HCEC 1CT (cell line): ENCODE measurements around the gene LASP1NB.
A peak's percentile ranks its signal among the peaks of the same experiment; 100 is the strongest.

Experiments
- DNase-seq: peaks from one replicate; pipeline ENCODE4 v3.0.0-alpha.2; 2017

The LASP1NB gene

DNA sequence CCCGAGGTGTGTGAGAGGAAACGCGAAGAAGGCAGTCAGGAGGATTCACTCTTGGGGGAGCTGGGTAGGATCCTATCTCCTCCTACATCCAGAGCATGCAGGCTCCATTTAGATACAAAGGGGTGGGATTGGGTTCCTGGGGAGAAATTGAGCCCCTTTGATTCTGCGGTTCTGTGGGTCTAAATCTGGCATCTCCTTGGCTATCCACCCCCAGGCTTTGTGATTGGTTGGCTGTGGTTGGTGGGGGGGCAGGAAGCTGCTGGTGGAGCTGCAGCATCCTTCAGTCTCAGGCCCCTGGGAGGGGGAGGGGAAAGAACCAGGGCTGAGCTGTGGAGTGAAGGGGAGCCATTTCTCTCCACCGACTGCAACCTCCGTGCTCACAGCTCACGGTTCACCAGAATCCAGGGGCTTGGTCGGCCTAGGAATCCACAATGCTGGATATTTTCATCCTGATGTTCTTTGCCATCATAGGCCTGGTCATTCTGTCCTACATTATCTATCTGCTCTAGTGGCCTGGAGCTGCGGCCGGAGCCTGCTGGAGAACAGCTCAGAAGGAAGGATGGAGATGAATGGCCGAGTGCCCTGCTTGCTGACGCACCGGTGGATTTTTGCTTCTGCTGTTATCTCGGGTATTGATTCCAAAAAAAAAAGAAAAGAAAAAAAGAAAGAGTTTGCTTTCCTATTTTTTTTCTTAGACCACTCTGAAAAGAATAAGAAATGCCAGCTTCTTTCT, at the start of gene LASP1NB:
LASP1NB (plus strand) TSS at position 352 of the 733 bp plus-strand sequence.
- no peak for DNase-seq

DNA sequence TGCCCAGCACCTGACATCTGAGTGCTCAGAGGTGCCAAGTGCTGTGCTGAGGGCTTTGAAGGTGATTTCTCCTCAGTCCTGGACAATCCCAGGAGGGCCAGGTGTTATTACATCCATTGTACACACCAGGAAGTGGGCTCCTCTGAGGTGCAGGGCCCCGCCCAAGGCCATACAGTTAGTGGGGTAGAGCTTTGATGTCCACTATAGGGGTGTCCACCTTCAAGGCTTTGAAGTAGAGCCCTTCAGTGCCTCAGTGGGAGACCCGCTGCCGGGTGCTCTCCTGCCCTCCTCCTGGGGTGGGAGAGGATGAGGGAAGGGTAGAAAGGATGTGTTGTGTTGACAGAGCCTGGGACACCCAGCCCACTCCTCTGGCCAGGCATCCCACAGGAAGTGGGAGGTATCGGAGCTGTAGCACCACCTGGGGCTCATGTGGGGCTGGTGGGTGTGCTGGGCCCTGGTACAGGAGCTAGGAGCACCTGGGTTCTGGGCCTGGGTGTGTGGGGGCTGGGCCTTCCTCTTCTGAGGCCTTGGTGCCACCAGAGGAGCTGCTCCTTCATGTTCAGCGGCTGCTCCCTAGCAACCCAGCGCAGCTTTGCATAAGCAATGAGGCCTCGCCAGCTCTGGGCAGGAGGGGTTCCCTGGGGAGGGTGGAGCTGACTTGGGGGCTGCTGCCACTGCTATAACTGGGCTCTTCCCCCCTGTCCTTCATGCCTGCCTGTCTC, 48.1 kb upstream of the LASP1NB start:
- DNase-seq: no peak

DNA sequence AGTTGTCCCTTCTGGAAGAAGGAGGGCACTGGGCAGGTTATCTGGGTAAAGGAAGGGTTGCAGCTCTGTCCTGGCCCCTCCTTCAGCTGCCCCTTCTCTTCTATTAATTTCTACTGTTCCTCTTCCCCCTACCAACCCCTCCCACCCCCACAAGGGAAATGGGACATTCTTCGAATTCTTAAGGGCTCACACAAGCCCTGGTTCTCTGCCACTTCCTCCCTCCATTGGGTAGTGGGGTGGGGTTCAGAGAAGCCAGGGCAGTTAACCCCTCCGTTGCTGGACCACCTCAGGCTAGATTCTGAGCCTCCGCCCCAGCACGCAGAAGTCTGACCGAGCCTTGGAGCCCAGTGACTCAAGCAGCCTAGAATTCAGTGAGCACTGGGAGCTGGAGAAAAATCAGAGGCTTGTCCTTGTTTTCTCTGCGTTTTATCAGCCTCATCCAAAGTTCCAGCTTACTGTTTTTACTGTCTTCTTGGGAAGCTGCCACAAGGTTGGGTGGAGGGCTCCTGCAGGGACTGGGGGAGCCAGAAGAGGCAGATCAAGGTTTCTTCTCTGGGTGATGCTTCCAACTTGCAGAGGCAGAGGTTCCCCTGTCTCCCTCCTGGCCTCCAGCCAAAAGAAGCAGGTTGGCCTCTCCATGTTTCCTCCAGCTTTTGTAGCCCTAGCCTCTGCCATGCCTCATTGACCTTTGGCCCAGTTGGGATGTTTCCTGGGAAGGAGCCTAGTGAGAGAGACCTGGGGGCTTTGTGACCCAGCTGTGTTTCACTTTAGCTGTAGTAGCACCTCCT, 45.3 kb upstream of the LASP1NB start:
- DNase-seq: peak; percentile 73

DNA sequence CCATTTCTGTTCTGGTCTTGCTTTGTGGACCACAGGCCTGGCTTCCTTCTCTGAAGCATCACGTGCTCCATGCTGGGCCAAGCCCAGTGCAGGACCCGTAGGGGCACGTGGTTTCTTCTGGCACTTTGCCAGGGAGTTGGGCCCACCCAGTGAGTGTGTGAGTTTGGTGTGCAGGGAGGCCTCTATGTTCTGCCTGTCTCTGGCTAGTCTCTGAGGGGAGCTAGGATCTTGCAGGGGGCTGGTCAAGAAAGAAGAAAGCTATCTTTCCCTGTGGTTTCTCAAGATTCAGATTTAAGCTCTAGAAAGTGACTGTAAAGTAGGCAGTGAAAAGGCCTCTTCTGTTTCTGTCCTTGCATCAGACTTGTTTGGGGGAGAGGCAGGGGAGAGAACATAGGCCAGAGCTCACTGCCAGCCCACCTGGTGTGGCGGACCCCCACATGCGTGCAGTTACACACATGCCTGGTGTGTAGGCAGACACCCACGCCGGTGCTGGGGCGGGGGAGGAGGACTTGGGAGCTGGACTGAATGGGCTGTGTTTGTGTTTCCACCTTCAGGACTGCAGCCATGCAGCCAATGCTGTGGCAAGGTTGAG, 43.7 kb upstream of the LASP1NB start:
- DNase-seq: no peak

DNA sequence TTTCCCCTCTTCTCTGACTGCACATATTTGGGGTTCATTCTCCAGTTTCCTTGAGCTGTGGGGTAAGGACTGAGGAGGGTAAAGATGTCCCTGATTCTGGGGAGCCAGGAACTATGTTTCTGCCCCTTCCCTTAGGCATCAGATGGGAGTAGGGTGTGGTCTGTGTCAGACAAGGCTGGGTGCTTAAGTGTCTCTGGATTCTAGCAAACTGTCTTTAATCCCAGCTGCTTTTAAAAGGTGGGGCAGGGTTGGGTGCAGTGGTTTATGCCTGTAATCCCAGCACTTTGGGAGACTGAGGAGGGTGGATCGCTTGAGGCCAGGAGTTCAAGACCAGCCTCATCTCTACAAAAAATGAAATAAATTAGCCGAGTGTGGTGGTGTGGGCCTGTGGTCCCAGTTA, 42.5 kb upstream of the LASP1NB start:
- DNase-seq: no peak

DNA sequence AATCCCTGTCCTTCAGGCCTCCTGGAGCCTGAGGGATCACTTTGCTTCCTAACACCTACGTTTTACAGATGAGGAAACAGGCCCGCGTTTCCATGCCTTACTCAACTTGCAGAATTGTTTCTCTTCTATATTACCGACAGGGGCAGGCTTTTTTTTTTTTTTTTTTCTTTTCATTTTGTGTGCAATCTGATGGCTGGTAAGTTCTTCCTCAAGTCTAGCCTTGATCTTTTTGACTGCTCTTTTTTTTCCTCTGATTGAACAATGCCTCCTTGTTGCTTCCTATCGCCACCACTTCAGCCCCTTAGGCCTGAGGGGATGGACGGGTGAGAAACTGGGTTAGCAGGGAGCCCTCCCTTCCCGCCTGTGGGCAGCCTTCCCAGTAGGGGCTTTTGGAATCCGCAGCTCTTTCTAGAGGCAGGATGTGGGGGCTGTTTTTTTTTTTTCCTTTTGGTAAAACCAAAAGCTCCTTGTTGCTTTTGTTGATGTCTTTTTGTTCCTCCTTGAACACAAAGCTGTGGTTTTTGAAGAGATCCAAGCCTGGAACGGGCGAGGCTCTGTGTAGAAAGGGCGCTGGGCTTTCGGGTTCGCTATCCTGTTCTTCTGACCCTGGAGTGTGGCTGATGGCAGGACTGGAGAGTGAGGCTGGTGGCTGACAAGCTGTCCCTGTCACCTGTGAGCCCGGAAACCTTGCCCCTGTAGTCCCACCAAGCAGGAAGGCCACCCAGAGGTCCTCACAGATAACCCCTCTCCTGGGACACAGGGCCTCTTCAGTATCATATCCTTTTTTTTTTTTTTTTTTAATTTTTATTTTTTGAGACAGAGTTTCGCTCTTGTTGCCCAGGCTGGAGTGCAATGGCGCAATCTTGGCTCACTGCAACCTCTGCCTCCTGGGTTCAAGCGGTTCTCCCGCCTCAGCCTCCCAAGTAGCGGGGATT, 41.6 kb upstream of the LASP1NB start:
- DNase-seq: no peak

DNA sequence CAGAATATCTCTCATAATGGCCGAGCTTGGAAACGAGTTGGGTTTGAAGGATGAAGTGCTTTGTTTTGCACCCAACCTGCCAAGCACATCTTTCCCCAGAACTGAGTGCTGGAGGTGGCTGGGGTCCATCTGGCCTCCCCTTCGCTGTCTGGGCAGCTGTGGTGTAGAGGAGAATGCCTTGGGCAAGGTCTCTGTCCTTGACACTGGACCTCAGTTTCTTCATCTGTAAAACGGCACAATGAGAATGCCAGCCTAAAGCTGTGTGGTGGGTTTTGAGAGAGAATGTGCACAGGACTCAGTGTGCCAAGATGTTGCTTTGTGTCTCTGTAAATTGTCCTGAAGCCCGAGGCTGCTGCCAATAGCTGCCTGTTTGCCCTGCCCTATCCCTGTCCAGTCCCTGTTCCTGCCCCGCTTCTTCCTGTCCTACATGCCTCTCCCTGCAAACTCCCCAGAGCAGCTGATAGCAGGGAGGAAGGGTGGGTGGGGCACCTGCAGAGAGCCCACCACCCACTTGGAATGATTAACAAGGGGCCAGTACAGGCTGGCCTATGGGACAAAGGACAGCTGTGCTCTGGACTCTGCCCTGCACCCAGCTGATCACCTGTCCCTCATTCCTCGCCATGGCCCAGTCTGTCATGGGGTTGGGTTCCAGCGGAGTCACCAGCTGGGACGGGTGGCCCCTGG, 40.2 kb upstream of the LASP1NB start:
- DNase-seq: no peak

- DNase-seq: no peak
Observed at GRCh38 chr17:38885728-38886642, 39.4 kb upstream of the LASP1NB start.

- DNase-seq: no peak
Observed at GRCh38 chr17:38886643-38887010, 38.8 kb upstream of the LASP1NB start.

DNA sequence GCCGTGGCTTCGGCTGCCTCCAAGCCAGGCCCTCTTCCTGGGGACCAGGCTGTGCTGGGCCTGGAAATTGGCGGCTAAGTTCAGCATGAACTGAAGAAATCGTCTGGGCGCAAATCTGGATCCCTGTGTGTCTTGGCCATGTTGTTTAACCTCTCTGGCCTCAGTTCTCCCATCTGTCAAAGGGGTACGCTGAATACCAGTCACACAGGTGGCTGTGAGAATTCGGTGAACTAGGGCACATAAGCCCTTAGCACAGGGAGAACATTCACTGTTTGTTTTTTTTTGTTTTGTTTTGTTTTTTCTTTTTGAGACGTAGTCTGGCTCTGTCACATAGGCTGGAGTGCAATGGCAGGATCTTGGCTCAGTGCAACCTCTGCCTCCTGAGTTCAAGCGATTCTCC, 36.6 kb upstream of the LASP1NB start:
- DNase-seq: no peak

DNA sequence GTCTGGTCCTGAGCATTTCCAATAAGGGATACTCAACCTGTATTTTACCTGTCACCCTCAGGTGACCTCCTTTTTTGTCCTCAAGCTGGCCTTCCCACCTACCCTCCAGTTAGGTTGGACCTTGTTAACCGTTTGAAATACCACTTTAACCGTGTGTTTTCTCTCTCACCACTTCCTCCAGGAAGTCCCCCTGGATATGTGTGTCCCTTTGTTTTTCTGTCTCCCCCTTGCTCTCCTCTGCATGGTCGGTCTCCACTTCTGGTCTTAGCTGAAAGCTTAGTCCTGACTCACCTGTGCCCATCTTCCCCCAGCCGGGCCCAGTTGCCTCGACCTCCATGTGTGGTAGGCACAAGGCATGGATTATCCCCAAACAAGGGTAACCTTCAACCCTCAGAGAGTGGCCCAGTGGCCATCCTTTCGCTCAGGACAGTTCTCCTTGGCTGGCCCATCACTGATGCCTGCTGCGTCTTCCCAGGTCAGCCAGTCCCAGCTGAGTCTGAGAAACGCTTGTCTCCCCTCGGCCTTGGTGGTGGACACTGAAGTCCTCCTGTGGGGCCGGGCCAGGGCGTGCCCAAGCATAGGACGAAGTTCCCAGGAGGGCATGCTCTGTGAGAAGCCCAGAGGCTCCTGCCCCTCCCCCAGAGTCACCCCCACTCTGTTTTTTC, 35.5 kb upstream of the LASP1NB start:
- no peak for DNase-seq

GRCh38 chr17:38890410-38890746, 35.0 kb upstream of the LASP1NB start:
- DNase-seq: no peak

DNA sequence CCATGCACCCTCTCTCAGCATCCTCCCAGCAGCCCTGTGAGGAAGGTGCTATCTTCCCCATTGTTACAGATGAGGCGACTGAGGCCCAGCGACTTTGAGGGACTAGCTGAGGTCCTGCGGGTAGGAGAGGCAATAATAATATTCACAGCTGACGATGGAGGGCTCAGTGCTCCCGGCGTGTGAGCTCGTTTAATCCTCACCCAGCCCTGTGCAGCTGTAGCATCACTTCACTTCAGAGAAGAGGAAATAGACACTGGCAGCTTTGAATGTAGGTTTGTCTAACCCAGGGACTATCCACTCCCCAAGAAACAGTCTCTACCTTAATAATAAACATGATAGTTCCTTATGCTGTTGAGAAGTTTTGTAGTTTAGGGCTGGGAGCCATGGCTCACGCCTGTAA, 34.0 kb upstream of the LASP1NB start:
- DNase-seq: no peak

- DNase-seq: no peak
Observed at GRCh38 chr17:38892083-38892482, 33.3 kb upstream of the LASP1NB start.

GRCh38 chr17:38892620-38893019, 32.8 kb upstream of the LASP1NB start:
- DNase-seq: no peak

DNA sequence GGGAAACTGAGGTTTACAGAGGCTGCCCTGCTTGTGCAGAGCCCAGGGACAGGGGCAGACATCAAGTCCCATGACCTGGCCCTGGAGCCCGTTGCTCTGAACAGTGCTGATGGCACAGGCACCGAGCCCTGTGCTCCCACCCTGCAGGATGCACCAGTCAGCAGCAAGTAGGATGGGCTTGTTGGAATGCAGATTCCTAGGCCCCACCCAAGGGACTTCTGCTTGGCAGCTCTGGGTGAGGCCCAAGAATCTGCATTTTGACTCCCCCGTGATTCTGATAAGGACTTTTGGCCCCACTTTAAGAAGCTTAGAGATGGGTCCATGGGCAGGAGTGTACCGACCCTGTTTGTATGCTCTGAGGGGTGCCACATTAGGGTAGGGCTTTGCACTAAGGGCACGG, 32.3 kb upstream of the LASP1NB start:
- no peak for DNase-seq

- DNase-seq: no peak
Observed at GRCh38 chr17:38893607-38894006, 31.8 kb upstream of the LASP1NB start.

GRCh38 chr17:38894276-38894675, 31.1 kb upstream of the LASP1NB start:
- no peak for DNase-seq

GRCh38 chr17:38896346-38896954, 29.0 kb upstream of the LASP1NB start:
- no peak for DNase-seq

DNA sequence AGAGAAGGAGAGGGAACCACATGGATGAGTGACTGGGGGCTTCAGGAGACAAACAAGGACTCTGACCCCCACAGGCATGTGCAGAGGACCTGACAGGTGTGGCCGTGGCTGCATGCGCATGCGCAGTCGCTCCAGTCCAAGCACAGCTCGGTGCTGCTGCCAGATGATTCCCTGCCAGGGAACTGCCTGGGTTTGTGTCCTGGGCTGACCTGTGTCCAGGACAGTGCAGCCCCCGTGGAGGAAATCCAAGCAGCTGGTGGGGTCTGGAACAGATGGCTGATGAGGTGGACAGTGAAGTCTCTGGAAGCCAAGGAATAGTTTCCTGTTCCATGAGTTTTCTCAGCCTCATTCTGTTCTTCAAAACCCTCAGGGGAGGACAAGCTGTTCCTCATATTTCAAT, 28.2 kb upstream of the LASP1NB start:
- DNase-seq: no peak
